Loucy (cell line): ENCODE measurements around the gene CROCC2.

Source experiments
- H2AFZ ChIP-seq: fragments of 200-600 bp; sonication (generic); 2 replicates; pipeline ENCODE4 v1.6.0; 2016; ENCODE audit warnings: antibody characterized with exemption, mild to moderate bottlenecking, low read length, moderate library complexity
- H3F3A ChIP-seq: fragments of 200-600 bp; 2 replicates; pipeline ENCODE4 v1.6.0; 2016; ENCODE audit warnings: antibody characterized with exemption, low read depth, mild to moderate bottlenecking
- H3K27me3 ChIP-seq: fragments of 200-600 bp; sonication (generic); 2 replicates; pipeline ENCODE4 v1.6.1; 2014; ENCODE audit warnings: low read length, mild to moderate bottlenecking; ENCODE audit not compliant: insufficient read depth, poor library complexity, severe bottlenecking
- H3K36me3 ChIP-seq: fragments of 200-600 bp; sonication (generic); 2 replicates; pipeline ENCODE4 v1.6.1; 2016; ENCODE audit warnings: low read length; ENCODE audit not compliant: insufficient read depth
- H3K4me1 ChIP-seq: fragments of 200-600 bp; sonication (generic); 2 replicates; pipeline ENCODE4 v1.5.1; 2014; ENCODE audit warnings: low read length, mild to moderate bottlenecking; ENCODE audit not compliant: insufficient read depth, poor library complexity, severe bottlenecking
- H3K4me2 ChIP-seq: fragments of 200-600 bp; sonication (generic); 2 replicates; pipeline ENCODE4 v1.6.0; 2014; ENCODE audit warnings: antibody characterized with exemption, low read length, low read depth, mild to moderate bottlenecking; ENCODE audit not compliant: poor library complexity, severe bottlenecking
- H3K4me3 ChIP-seq: fragments of 200-600 bp; sonication (generic); 2 replicates; pipeline ENCODE4 v1.5.1; 2014; ENCODE audit warnings: low read length, mild to moderate bottlenecking, mixed read lengths; ENCODE audit not compliant: poor library complexity, severe bottlenecking
- H3K79me2 ChIP-seq: fragments of 200-600 bp; sonication (generic); 2 replicates; pipeline ENCODE4 v1.6.1; 2014; ENCODE audit warnings: low read length; ENCODE audit not compliant: insufficient read depth
- H3K9ac ChIP-seq: fragments of 200-600 bp; sonication (generic); 2 replicates; pipeline ENCODE4 v1.6.0; 2014; ENCODE audit warnings: mild to moderate bottlenecking, low read depth, low read length, moderate library complexity; ENCODE audit not compliant: poor library complexity, severe bottlenecking
- H3K9me2 ChIP-seq: fragments of 200-600 bp; sonication (generic); replicated peaks from 2 replicates; pipeline ENCODE4 v1.6.1; 2016; ENCODE audit warnings: low read depth, low read length, mixed read lengths
- H3K9me3 ChIP-seq: fragments of 200-600 bp; sonication (generic); 2 replicates; pipeline ENCODE4 v1.6.1; 2014; ENCODE audit warnings: mild to moderate bottlenecking, antibody characterized with exemption, low read length, low read depth; ENCODE audit not compliant: insufficient read depth
- H4K20me1 ChIP-seq: fragments of 200-600 bp; sonication (generic); 2 replicates; pipeline ENCODE4 v1.6.0; 2014; ENCODE audit warnings: antibody characterized with exemption, low read length, mild to moderate bottlenecking; ENCODE audit not compliant: insufficient read depth, poor library complexity, severe bottlenecking
- EZH2phosphoT487 ChIP-seq: fragments of 200-600 bp; IDR thresholded peaks from 2 replicates; pipeline ENCODE4 v1.6.1; 2018; ENCODE audit warnings: antibody characterized with exemption, mild to moderate bottlenecking, moderate library complexity, borderline replicate concordance
- TF ChIP-seq, protein P1 (sequence below): fragments of 200-600 bp; sonication (generic); conservative IDR thresholded peaks from 2 replicates; pipeline ENCODE4 v1.5.1; 2014; ENCODE audit warnings: mild to moderate bottlenecking, antibody characterized with exemption, low read length

Gene CROCC2

DNA sequence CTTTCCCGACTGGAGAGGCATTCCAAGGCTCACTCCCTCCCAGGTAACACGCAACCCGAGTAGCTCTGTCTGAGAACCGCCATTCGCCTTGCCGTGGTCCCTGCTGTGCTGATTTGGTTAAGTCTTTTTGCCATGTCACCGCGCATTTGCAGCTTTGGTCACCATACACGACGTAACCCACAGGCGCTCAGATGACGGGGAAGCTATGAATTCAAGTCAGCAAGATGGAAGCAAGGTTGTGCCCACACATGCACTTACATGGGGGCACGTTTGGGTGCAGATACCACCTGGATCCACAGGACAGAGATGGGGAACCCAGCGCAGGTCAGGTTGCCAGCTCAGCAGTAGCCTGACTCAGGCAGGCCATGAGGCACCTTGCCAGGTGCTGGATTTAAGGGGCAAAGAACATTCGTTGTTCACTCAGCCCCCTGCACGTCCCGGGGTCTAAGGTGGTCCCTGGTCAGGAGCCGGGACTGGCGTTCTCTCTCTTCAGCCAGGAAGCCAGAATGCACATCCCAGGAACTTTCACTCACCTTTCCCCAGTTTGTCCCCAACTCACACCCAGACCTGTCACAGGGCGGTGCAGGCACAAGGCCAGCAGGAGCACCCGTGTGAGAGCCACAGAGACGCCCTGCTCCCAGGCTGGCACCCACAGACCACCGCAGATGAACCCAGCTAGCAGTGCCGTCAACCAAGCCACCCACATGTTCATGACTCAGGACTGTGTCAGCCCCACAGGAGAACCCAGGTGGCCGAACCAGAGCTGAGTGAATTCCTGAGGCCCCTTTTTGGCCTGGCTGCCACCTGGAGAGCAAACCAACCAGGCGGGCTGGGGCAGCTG lies 112.1 kb downstream of the CROCC2 start:
- Histone ChIP-seq H3K4me2 (no peak overlapping the region), H3K36me3 (no peaks in the 10 kb centered on the region), H3K9me3 (peaks cover 2% of the 10 kb centered on the region; the same call in 1 of the 2 replicates), H3F3A (no peaks in the 10 kb centered on the region), H3K9ac (no peak overlapping the region), H3K79me2 (no peaks in the 10 kb centered on the region), H3K4me3 (no peak overlapping the region), H2AFZ (no peak overlapping the region), H3K4me1 (no peaks in the 10 kb centered on the region), H3K9me2 (no peaks in the 10 kb centered on the region), H3K27me3 (no peaks in the 10 kb centered on the region), H4K20me1 (no peaks in the 10 kb centered on the region)
- TF ChIP-seq EZH2phosphoT487: no peak
- TF ChIP-seq, protein P1, sequence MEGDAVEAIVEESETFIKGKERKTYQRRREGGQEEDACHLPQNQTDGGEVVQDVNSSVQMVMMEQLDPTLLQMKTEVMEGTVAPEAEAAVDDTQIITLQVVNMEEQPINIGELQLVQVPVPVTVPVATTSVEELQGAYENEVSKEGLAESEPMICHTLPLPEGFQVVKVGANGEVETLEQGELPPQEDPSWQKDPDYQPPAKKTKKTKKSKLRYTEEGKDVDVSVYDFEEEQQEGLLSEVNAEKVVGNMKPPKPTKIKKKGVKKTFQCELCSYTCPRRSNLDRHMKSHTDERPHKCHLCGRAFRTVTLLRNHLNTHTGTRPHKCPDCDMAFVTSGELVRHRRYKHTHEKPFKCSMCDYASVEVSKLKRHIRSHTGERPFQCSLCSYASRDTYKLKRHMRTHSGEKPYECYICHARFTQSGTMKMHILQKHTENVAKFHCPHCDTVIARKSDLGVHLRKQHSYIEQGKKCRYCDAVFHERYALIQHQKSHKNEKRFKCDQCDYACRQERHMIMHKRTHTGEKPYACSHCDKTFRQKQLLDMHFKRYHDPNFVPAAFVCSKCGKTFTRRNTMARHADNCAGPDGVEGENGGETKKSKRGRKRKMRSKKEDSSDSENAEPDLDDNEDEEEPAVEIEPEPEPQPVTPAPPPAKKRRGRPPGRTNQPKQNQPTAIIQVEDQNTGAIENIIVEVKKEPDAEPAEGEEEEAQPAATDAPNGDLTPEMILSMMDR: no peak

DNA sequence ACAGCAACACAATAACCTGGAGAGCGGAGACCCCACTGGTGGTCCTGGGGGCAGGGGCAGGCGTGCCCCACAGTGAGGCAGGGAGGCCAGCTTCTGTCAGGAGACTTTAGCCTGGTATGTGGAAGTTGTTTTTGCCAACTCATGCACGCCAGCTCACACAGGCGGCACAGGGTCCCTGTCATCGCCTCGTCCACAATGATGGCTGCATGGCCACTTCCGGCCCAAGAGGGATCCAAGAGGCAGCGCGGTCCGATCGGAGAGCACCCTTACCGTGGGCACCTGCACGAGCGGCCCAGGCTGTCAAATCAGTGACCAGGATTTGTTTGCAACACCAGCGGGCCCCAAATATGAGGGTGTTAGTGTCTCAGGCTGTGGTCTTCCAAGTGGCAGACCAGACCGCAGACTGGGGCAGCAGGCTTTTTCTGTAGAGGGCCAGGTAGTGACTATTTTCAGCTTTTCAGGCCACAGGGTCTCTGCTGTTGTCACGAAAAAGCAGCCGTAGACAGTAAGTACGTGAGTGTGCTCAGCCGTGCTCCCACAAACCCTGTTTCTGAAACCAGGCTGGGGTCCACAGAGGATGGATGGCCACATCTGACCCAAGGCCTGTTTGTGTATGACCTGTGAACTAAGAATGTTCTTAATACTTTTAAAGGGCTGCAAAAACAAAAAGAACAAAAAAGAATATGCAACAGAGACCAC lies 113.5 kb downstream of the CROCC2 start:
- Histone ChIP-seq H3K27me3 (no peaks in the 10 kb centered on the region), H4K20me1 (no peaks in the 10 kb centered on the region), H3K36me3 (no peaks in the 10 kb centered on the region), H3K9me3 (peaks cover 2% of the 10 kb centered on the region; the same call in 1 of the 2 replicates), H3K79me2 (no peaks in the 10 kb centered on the region), H3K9ac (no peak overlapping the region), H3F3A (no peaks in the 10 kb centered on the region), H3K4me1 (no peaks in the 10 kb centered on the region), H2AFZ (no peak overlapping the region), H3K4me2 (no peak overlapping the region), H3K4me3 (no peak overlapping the region), H3K9me2 (no peaks in the 10 kb centered on the region)
- no peak for TF ChIP-seq EZH2phosphoT487
- TF ChIP-seq, protein P1: no peak

DNA sequence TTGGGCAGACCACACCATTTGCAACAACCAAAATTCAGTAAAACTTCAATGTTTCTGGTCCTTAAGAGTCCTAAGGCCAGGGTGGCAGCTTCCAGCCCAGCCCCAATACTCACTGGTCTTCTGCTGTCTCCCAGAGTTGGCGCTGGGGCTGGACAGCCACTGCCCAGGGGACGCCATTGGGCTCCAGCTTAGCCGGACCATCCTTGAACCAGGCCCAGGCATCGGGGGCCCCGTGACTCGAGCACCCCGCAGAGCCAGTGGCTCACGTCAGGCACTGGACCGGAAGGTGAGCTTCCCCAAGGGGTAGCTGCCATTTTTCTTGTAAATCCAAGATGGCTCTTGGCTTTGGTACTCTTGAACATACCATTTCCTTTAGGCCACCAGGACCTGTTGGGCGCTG lies 114.1 kb downstream of the CROCC2 start:
- H3K9me3 ChIP-seq: peaks cover 4% of the 10 kb centered on the region; the same call in 1 of the 2 replicates
- no peak overlapping the region for H3K4me2 ChIP-seq
- H2AFZ ChIP-seq: no peak overlapping the region
- no peaks in the 10 kb centered on the region for H3K79me2 ChIP-seq
- H3K36me3 ChIP-seq: no peaks in the 10 kb centered on the region
- no peak overlapping the region for H3K4me3 ChIP-seq
- no peaks in the 10 kb centered on the region for H4K20me1 ChIP-seq
- H3K9me2 ChIP-seq: no peaks in the 10 kb centered on the region
- H3F3A ChIP-seq: no peaks in the 10 kb centered on the region
- H3K27me3 ChIP-seq: no peaks in the 10 kb centered on the region
- H3K4me1 ChIP-seq: no peaks in the 10 kb centered on the region
- no peak for TF ChIP-seq EZH2phosphoT487
- TF ChIP-seq, protein P1: no peak
- no peak overlapping the region for H3K9ac ChIP-seq
